Mononuclear cell (primary cell): Measurements from ENCODE around the gene MMGT1. TPM values are rescaled to one million over a fixed set of nuclear protein-coding genes. Genes with fewer than 3 reads are reported as not detected.
"Not testable (repeated sequence)": the region's sequence is repeated elsewhere in the genome, so short reads cannot be mapped to it uniquely, and the experiment has no call there.

Experiments
- H3K27me3 ChIP-seq: 2 replicates; pipeline ENCODE4 v1.6.0; 2011; ENCODE audit warnings: low read length, control low read depth; ENCODE audit not compliant: insufficient read depth
- H3K4me1 ChIP-seq: 2 replicates; pipeline ENCODE4 v1.5.1; 2011; ENCODE audit warnings: mild to moderate bottlenecking, low read length, control low read depth; ENCODE audit not compliant: insufficient read depth
- H3K4me3 ChIP-seq: 2 replicates; pipeline ENCODE4 v1.5.1; 2011; ENCODE audit warnings: mild to moderate bottlenecking, low read length, moderate library complexity
- H3K9me3 ChIP-seq: 2 replicates; pipeline ENCODE4 v1.5.1; 2011; ENCODE audit warnings: low read depth, mild to moderate bottlenecking, control low read depth, low read length
- total RNA-seq: library from RNA; depleted of rRNA; stranded (reverse); fragments of >200 nt; gene quantifications from one replicate; pipeline ENCODE4 v1.2.3, GENCODE V29; 2012

The MMGT1 gene
- total RNA-seq, 1 donor: 36.6 TPM

DNA sequence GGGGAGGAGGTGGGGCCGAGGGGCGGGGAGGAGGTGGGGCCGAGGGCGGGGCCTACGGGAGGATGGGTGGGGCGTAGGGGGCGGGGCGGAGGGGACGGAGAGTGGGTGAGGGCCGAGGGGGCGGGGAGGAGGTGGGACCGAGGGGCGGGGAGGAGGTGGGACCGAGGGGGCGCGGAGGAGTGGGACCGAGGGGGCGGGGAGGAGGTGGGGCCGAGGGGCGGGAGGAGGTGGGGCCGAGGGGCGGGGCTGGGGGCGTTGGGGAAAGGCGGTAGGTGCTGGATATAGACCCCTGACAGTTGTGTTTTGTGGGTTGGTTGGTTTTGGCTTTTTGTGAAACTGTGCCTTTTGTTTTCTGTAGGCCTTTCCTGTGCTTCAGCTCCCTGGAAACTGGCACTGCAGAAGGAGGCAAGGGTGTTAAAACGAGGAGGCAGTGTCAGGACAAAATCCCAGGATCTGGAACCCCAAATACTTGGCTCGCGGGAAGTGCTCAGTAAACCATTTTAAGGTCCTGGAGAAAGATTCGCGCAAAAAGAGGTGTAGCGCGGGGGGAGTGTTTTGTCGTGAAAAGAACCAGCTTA is 580 bp upstream of the MMGT1 start:
- H3K4me1 ChIP-seq: peaks cover 18% of the 10 kb centered on the region
- H3K9me3 ChIP-seq: no peaks in the 10 kb centered on the region
- peak overlapping the region; percentile 28 for H3K4me3 ChIP-seq
- no peaks in the 10 kb centered on the region for H3K27me3 ChIP-seq

DNA sequence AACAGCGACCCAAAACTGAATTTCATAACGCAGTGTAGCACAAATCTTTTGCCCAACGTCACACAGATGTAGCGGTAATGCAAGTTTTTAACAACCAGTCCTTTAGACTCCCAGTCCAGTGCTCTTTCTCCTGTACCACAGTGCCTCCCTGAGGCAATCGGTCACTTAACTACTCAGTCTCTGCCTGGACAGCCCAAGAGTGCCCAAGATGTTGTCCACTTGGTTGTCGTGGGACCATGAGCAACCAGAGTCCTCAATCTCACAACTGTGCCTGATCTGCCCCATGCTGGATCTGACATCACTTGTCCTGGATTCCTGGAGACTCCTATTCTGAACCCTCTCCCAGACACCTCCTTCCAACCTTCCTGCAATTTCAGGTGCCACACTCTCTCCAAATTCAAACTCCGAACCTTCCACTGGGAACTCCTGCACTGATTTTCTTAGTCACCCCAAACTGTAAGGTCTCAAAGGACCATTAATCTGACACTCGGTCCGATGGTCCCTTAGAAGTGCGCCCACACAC is 702 bp downstream of the MMGT1 start:
- no peaks in the 10 kb centered on the region for H3K27me3 ChIP-seq
- H3K9me3 ChIP-seq: no peaks in the 10 kb centered on the region
- peaks cover 18% of the 10 kb centered on the region for H3K4me1 ChIP-seq
- H3K4me3 ChIP-seq: peak overlapping the region; percentile 80

DNA sequence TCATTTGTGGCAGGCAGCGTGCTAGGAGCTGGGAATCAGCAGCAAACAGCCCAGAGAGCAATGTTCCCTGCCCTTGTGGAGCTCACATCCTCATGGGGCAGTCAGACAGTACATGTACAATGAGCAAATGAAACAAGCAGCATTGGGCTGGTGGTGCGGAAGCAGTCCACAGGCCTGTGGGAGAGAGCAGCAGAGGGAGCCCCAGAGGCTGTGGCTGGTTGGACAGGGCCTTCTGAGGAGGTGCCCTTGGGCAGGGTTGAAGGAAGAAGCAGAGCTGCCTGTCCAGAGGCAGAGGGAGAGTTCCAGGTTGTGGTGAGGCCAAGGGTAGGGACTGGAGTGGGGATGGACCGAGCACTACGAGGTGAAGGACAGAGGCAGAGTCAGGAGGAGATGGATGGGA is 22.5 kb downstream of the MMGT1 start:
- Histone ChIP-seq H3K27me3 (no peaks in the 10 kb centered on the region), H3K9me3 (no peaks in the 10 kb centered on the region), H3K4me1 (no peaks in the 10 kb centered on the region), H3K4me3 (no peak overlapping the region)

DNA sequence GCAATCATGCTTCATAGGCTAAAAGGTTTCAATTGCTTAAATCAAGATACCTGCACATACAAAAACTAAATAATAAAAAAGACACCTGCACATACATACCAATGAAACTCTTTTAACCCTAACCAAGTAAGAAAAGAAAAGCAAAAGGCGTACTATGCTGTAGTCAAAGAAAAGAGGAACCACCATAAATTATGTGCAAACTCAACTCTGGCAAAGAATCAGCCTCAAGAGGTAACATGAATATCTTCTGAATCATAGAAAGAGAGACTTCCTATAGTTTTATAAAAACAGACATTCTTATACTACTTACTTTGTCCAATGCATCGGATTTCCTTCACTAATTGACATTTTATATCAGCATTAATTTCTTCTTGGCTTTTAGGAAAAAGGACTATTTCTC is 29.3 kb downstream of the MMGT1 start:
- Histone ChIP-seq H3K9me3 (no peaks in the 10 kb centered on the region), H3K4me3 (no peak overlapping the region), H3K27me3 (no peaks in the 10 kb centered on the region), H3K4me1 (no peaks in the 10 kb centered on the region)

DNA sequence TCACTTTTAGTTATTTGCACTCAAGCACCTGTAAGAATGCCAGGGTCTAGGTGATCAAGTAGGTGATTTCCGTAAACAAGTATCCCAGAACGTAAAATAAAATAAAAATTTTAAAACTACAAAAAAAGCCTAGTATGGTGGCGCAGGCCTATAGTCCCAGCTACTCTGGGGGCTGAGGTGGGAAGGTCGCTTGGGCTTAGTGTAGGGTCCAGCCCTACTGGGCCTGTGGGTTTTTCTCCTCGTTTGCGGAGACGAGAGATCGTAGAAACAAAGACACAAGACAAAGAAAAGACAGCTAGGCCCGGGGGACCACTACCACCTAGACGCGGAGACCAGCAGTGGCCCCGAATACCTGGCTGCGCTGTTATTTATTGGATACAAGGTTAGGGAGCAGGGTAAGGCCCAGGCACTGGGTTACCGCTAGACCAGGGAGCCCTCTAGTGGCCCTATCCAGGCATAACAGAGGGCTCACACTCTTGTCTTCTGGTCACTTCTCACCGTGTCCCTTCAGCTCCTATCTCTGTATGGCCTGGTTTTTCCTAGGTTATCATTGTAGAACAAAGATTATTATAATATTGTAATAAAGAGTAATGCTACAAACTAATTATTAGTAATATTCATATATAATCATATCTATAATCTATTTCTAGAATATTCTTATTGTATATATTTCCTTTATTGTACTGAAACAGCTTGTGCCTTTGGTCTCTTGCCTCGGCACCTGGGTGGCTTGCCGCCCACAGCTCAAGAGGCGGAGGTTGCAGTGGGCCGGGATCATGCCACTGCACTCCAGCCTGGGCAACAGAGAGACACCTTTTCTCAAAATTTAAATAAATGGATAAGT is 41.9 kb downstream of the MMGT1 start:
- H3K4me1 ChIP-seq: no peaks in the 10 kb centered on the region
- H3K27me3 ChIP-seq: no peaks in the 10 kb centered on the region
- H3K9me3 ChIP-seq: no peaks in the 10 kb centered on the region
- no peak overlapping the region for H3K4me3 ChIP-seq

DNA sequence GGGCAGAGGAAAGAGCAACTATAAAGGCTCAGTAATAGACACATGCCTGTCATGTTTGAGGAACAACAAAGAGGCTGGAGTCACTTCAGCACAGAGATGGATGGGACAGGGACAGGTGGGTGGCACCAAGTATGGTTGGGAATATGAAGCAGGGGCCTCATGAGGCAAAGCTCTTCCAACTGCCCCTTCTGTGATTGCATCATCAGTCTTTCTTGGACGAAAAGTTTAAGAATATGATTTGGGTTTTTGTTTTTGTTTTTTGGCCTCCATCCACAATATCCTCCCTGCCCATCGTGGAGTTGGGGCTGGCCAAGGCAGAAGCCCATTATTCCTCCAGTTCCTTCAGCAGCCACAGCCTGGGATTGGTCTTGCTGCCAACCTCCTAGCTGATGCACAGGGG is 45.9 kb downstream of the MMGT1 start:
- Histone ChIP-seq H3K4me3 (no peak overlapping the region), H3K27me3 (no peaks in the 10 kb centered on the region), H3K4me1 (no peaks in the 10 kb centered on the region), H3K9me3 (no peaks in the 10 kb centered on the region)

DNA sequence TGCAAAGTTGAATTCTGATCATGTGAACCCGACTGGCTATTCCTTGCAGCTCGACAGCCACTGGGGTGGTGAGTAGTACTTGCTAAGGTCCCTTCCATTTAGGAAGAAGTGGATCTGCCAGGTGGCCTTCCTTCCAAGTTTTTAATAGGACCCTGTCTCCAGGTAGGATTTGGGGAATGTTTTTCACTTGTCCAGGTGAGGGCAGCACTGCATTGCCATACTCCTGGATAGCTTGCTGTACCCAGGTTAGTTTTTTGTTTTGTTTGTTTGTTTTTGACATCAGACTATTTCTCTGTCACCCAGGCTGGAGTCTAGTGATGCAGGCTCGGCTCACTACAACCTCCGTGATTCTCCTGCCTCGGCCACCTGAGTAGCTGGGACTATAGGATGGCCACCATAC is 50.4 kb downstream of the MMGT1 start:
- Histone ChIP-seq H3K4me1 (no peaks in the 10 kb centered on the region), H3K27me3 (no peaks in the 10 kb centered on the region), H3K4me3 (no peak overlapping the region), H3K9me3 (no peaks in the 10 kb centered on the region)

DNA sequence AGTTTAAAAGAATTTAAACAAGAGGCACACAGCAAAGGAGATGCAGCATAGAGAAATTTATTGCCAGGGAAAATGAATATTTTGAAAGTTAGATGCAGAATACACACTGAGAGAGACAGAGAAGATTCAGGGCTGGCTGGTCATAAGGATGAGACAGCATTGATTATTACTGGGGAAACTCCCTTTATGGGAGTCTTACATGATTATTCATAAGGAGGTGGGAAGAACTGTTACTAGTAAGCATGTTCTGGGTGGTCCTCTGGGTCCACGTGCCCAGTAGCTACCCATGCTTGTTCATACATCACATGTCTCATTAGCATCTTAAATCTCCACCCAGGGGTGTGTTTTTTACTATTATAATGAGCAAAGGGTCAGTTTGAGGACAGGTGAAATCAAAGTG is 53.3 kb downstream of the MMGT1 start:
- H3K27me3 ChIP-seq, H3K4me3 ChIP-seq, H3K9me3 ChIP-seq, H3K4me1 ChIP-seq: not testable (repeated sequence)

DNA sequence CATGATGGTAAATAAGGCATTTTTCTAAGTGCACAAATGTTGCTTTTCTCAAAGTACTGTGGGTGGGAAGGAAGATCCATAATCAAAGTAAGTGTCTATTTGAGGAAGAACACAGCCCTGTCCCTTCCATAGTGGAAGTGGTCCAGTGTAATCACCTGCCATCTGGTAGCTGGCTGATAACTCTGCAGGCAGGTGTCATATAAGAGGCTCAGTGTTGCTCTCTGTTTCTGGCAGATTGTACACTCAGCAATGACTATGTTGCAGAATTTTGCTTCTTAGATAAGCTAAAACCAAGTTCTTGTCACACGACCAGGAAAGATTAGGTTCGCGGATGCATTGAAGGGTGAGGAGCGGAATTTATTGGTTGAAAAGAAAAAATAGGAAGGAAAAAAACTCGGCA is 59.4 kb downstream of the MMGT1 start:
- no peak overlapping the region for H3K4me3 ChIP-seq
- H3K9me3 ChIP-seq: no peaks in the 10 kb centered on the region
- no peaks in the 10 kb centered on the region for H3K4me1 ChIP-seq
- H3K27me3 ChIP-seq: no peaks in the 10 kb centered on the region

Other genes with a start within 250 kb of the MMGT1 start
- not detected for gene CT45A3, start 205.8 kb downstream of the MMGT1 start, total RNA-seq
- gene CT45A5, start 188.5 kb downstream of the MMGT1 start, total RNA-seq: not detected
- not detected for gene CT45A6, start 171.2 kb downstream of the MMGT1 start, total RNA-seq
- gene CT45A2, start 154.0 kb downstream of the MMGT1 start, total RNA-seq: not detected
- gene CT45A7, start 136.7 kb downstream of the MMGT1 start, total RNA-seq: not detected
- gene CT45A8, start 119.5 kb downstream of the MMGT1 start, total RNA-seq: not detected
- gene CT45A9, start 102.2 kb downstream of the MMGT1 start, total RNA-seq: not detected
- gene CT45A10, start 80.5 kb downstream of the MMGT1 start, total RNA-seq: not detected
- not detected for gene SAGE1, start 80.3 kb downstream of the MMGT1 start, total RNA-seq
- gene SLC9A6, start 11.4 kb upstream of the MMGT1 start, total RNA-seq: 21.7 TPM
- gene FHL1, start 173.5 kb upstream of the MMGT1 start, total RNA-seq: 18.8 TPM